HEK293 (cell line): Measurements from ENCODE around the gene MRPS31.

ENCODE experiments used
- ZNF580 ChIP-seq: fragments of 450-650 bp; formaldehyde crosslinking; IDR thresholded peaks from 2 replicates; pipeline ENCODE4 v1.5.1; 2016; ENCODE audit warnings: missing biosample characterization, missing genetic modification characterization
- TF ChIP-seq, protein P1 (sequence below): fragments of 450-650 bp; formaldehyde crosslinking; IDR thresholded peaks from 2 replicates; pipeline ENCODE4 v1.5.1; 2016; ENCODE audit warnings: missing biosample characterization, missing genetic modification characterization

GRCh38 chr13:40688781-40689180 lies 82.2 kb downstream of the MRPS31 start:
- TF ChIP-seq, protein P1, sequence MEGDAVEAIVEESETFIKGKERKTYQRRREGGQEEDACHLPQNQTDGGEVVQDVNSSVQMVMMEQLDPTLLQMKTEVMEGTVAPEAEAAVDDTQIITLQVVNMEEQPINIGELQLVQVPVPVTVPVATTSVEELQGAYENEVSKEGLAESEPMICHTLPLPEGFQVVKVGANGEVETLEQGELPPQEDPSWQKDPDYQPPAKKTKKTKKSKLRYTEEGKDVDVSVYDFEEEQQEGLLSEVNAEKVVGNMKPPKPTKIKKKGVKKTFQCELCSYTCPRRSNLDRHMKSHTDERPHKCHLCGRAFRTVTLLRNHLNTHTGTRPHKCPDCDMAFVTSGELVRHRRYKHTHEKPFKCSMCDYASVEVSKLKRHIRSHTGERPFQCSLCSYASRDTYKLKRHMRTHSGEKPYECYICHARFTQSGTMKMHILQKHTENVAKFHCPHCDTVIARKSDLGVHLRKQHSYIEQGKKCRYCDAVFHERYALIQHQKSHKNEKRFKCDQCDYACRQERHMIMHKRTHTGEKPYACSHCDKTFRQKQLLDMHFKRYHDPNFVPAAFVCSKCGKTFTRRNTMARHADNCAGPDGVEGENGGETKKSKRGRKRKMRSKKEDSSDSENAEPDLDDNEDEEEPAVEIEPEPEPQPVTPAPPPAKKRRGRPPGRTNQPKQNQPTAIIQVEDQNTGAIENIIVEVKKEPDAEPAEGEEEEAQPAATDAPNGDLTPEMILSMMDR = no peak
- TF ChIP-seq ZNF580 = no peak
